GM21619 (cell line): ENCODE measurements around the gene GPER1.

ENCODE experiments used
- ATAC-seq: cut with Tn5 transposase; IDR thresholded peaks from one replicate; pipeline ENCODE4 v1.9.1; 2021; ENCODE audit not compliant: unreplicated experiment

Gene GPER1

GRCh38 chr7:1086588-1087464 lies 1.1 kb upstream of the GPER1 start:
- peak; percentile 73 for ATAC-seq

GRCh38 chr7:1087465-1087814 lies 473 bp upstream of the GPER1 start:
- ATAC-seq, result no peak

- ATAC-seq, result no peak
Observed at GRCh38 chr7:1090236-1090635, 2.3 kb downstream of the GPER1 start.

GRCh38 chr7:1090686-1091643 lies 3.1 kb downstream of the GPER1 start:
- no peak for ATAC-seq

GRCh38 chr7:1091644-1092027 lies 3.7 kb downstream of the GPER1 start:
- no peak for ATAC-seq

- ATAC-seq, result no peak
Observed at GRCh38 chr7:1092161-1092632, 4.3 kb downstream of the GPER1 start.

GRCh38 chr7:1092806-1093501 lies 5.0 kb downstream of the GPER1 start:
- ATAC-seq, result no peak

GRCh38 chr7:1093502-1093843 lies 5.6 kb downstream of the GPER1 start:
- ATAC-seq, result no peak

- ATAC-seq, result no peak
Observed at GRCh38 chr7:1093916-1094508, 6.1 kb downstream of the GPER1 start.

GRCh38 chr7:1094870-1095269 lies 7.0 kb downstream of the GPER1 start:
- ATAC-seq, result no peak

- ATAC-seq, result no peak
Observed at GRCh38 chr7:1095621-1096155, 7.8 kb downstream of the GPER1 start.

- ATAC-seq, result no peak
Observed at GRCh38 chr7:1096156-1097119, 8.5 kb downstream of the GPER1 start.

GRCh38 chr7:1097120-1097504 lies 9.2 kb downstream of the GPER1 start:
- ATAC-seq, result no peak

- no peak for ATAC-seq
Observed at GRCh38 chr7:1098243-1099153, 10.6 kb downstream of the GPER1 start.

- no peak for ATAC-seq
Observed at GRCh38 chr7:1099154-1099542, 11.2 kb downstream of the GPER1 start.

- no peak for ATAC-seq
Observed at GRCh38 chr7:1099637-1100036, 11.7 kb downstream of the GPER1 start.

GRCh38 chr7:1100386-1100785 lies 12.5 kb downstream of the GPER1 start:
- no peak for ATAC-seq

GRCh38 chr7:1100834-1101562 lies 13.1 kb downstream of the GPER1 start:
- ATAC-seq, result no peak
